ENCODE results near the gene IFFO2.

IFFO2 gene

DNA sequence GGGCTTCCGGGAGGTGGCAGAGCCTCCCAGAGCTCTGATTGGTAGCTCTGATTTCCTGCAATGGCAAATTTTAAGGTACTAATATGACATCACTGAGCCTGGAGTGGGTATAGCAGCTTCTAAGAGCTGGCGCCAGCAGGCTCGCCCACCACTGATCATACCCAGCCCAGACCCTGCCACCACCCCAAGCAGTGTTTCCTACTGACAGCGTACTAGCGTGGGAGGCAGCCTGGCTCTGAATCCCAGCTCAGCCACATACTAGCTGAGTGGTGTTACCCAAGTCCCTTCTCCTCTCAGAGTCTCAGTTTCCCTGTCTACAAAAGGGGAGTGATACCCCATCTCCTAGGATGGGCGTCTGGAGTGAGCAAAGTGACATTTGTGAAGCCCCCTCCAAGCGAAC is 41.1 kb downstream of the IFFO2 start:
- no peak for ATAC-seq
- TF ChIP-seq CSRNP3 (CRISPR knock-in tag; IDR thresholded peaks at IDR 0.05) (no peak), ZNF70 (CRISPR knock-in tag; IDR thresholded peaks at IDR 0.05) (no peak), ZFP30 (CRISPR knock-in tag; IDR thresholded peaks at IDR 0.05) (no peak), ZC3H10 (CRISPR knock-in tag; IDR thresholded peaks at IDR 0.05) (no peak), TCF4 (CRISPR knock-in tag; IDR thresholded peaks at IDR 0.05; ENCODE audit: borderline replicate concordance) (no peak), CSDC2 (CRISPR knock-in tag; IDR thresholded peaks at IDR 0.05) (no peak), ZNF565 (CRISPR knock-in tag; conservative IDR thresholded peaks at IDR 0.05; ENCODE audit: low read depth) (no peak), TOX (CRISPR knock-in tag; IDR thresholded peaks at IDR 0.05; ENCODE audit: borderline replicate concordance) (no peak), PPARA (CRISPR knock-in tag; IDR thresholded peaks at IDR 0.05; ENCODE audit: borderline replicate concordance) (no peak), ZFP3 (CRISPR knock-in tag; IDR thresholded peaks at IDR 0.05) (no peak), TSHZ2 (CRISPR knock-in tag; IDR thresholded peaks at IDR 0.05) (no peak), GLIS3 (CRISPR knock-in tag; IDR thresholded peaks at IDR 0.05) (no peak), ISL1 (CRISPR knock-in tag; IDR thresholded peaks at IDR 0.05) (no peak), OSR1 (CRISPR knock-in tag; IDR thresholded peaks at IDR 0.05) (no peak), ARNTL (CRISPR knock-in tag; IDR thresholded peaks at IDR 0.05; ENCODE audit: borderline replicate concordance, low read depth) (no peak), SNAI2 (CRISPR knock-in tag; IDR thresholded peaks at IDR 0.05) (no peak)
- TF ChIP-seq, protein P1, sequence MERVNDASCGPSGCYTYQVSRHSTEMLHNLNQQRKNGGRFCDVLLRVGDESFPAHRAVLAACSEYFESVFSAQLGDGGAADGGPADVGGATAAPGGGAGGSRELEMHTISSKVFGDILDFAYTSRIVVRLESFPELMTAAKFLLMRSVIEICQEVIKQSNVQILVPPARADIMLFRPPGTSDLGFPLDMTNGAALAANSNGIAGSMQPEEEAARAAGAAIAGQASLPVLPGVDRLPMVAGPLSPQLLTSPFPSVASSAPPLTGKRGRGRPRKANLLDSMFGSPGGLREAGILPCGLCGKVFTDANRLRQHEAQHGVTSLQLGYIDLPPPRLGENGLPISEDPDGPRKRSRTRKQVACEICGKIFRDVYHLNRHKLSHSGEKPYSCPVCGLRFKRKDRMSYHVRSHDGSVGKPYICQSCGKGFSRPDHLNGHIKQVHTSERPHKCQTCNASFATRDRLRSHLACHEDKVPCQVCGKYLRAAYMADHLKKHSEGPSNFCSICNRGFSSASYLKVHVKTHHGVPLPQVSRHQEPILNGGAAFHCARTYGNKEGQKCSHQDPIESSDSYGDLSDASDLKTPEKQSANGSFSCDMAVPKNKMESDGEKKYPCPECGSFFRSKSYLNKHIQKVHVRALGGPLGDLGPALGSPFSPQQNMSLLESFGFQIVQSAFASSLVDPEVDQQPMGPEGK (CRISPR knock-in tag; IDR thresholded peaks at IDR 0.05; ENCODE audit: borderline replicate concordance), result no peak
- TF ChIP-seq, protein P2, sequence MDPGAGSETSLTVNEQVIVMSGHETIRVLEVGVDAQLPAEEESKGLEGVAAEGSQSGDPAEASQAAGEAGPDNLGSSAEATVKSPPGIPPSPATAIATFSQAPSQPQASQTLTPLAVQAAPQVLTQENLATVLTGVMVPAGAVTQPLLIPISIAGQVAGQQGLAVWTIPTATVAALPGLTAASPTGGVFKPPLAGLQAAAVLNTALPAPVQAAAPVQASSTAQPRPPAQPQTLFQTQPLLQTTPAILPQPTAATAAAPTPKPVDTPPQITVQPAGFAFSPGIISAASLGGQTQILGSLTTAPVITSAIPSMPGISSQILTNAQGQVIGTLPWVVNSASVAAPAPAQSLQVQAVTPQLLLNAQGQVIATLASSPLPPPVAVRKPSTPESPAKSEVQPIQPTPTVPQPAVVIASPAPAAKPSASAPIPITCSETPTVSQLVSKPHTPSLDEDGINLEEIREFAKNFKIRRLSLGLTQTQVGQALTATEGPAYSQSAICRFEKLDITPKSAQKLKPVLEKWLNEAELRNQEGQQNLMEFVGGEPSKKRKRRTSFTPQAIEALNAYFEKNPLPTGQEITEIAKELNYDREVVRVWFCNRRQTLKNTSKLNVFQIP (CRISPR knock-in tag; IDR thresholded peaks at IDR 0.05; ENCODE audit: borderline replicate concordance, low read depth), result no peak
- TF ChIP-seq, protein P3, sequence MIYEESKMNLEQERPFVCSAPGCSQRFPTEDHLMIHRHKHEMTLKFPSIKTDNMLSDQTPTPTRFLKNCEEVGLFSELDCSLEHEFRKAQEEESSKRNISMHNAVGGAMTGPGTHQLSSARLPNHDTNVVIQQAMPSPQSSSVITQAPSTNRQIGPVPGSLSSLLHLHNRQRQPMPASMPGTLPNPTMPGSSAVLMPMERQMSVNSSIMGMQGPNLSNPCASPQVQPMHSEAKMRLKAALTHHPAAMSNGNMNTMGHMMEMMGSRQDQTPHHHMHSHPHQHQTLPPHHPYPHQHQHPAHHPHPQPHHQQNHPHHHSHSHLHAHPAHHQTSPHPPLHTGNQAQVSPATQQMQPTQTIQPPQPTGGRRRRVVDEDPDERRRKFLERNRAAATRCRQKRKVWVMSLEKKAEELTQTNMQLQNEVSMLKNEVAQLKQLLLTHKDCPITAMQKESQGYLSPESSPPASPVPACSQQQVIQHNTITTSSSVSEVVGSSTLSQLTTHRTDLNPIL (CRISPR knock-in tag; IDR thresholded peaks at IDR 0.05; ENCODE audit: low read depth), result no peak

DNA sequence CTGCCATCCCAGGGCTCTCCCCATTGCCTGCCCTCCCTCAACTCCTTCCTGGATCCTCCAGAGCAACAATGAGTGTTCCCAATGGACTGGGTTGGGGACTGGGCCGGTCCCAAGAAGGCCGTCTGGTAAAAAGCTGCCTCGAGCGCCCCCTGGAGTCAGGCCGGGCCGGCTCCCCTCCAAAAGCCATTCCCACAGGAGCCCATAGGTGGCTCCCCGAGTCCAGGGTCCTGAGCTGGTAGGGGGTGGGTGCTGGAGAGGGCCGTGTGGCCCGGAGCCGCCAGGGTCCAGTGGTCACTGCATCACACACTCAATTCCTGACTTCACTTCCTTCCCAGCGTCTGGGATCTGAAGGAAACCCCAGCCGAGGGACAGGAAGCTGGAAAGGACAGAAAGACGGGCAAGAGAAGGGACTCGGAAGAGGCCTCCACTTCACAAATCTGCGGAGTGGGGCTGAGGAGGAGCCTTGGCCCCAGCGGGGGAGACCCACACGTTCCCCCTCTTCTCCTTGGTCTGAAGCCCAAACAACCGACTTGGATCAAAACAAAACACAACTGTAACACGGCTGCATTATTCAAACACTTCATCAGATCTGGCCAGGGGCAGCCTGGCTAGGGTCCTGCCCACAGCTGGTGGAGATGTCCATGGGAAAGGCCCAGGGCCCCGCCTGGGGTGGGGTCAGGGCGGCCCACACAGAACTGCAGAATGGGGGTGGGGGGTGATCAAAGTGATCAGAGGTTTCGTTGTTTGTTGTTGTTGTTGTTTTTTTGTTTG is 43.2 kb downstream of the IFFO2 start:
- TF ChIP-seq RARB (CRISPR knock-in tag; IDR thresholded peaks at IDR 0.05), result no peak
- no peak for TF ChIP-seq ZFP30 (CRISPR knock-in tag; IDR thresholded peaks at IDR 0.05)
- TF ChIP-seq, protein P2 (CRISPR knock-in tag; IDR thresholded peaks at IDR 0.05; ENCODE audit: borderline replicate concordance, low read depth), result no peak
- TF ChIP-seq OSR1 (CRISPR knock-in tag; IDR thresholded peaks at IDR 0.05), result no peak
- peak; percentile 97 for ATAC-seq
